Lower leg skin (tissue), 3 donors: ENCODE data around the gene C12orf76.

Experiments used
- CTCF ChIP-seq, 3 donors: fragments of 450-650 bp; IDR thresholded peaks; one replicate each; pipeline ENCODE4 v1.5.1; 2016; ENCODE audit warnings: antibody characterized with exemption in 3 of 3, mild to moderate bottlenecking in 3 of 3, moderate library complexity in 2 of 3
- POLR2A ChIP-seq, 2 donors: fragments of 450-650 bp; IDR thresholded peaks; one replicate each; pipeline ENCODE4 v1.6.1; 2016 to 2017; ENCODE audit warnings: antibody characterized with exemption in 2 of 2, mild to moderate bottlenecking in 1 of 2, moderate library complexity in 1 of 2

GRCh38 chr12:110007881-110008280 lies 40.4 kb downstream of the C12orf76 start:
- TF ChIP-seq CTCF (IDR thresholded peaks at IDR 0.05): no peak
- TF ChIP-seq POLR2A (IDR thresholded peaks at IDR 0.05): no peak
